GM21515 (cell line): Measurements from ENCODE around the gene IQCK.

Experiments
- ATAC-seq: cut with Tn5 transposase; IDR thresholded peaks from one replicate; pipeline ENCODE4 v1.9.1; 2021; ENCODE audit not compliant: unreplicated experiment

The IQCK gene

GRCh38 chr16:19830902-19831560 lies 113.0 kb downstream of the IQCK start:
- ATAC-seq = no peak

DNA sequence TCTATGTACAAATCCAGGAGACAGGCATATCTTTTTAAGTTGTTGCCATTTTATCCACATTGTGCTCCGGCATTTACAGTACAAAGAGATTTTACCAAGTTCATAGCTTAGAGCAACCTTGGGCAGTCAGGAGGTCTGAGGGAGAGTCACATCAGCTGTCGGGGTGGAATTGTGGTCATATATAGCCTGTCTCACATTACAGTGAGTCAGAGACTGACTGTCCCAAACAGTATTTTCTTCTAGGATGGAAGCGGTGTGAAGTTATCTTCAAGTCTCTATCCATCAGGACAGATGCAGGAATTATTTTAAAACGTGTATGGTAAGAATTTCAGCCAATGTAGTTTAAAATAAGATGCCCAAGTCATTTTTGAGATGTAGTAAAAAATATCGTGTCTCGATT lies 113.6 kb downstream of the IQCK start:
- ATAC-seq = no peak

DNA sequence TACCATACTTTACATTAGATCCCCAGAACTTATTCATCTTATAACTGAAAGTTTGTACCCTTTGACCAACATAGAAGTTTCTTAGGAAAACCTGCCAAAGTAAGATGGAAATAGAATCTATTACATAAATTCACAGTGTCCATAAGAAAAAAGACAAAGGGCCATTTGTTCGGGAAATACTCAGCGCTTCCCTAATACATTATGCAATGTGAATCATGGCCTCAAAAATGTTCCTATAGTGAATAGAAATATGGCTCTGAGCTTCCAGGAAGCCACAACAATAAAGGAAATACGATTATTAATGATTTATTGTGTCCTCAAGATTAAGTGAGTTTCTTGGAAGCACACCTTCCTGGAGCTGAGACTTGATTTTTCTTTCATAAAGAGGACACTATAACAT lies 115.1 kb downstream of the IQCK start:
- no peak for ATAC-seq

DNA sequence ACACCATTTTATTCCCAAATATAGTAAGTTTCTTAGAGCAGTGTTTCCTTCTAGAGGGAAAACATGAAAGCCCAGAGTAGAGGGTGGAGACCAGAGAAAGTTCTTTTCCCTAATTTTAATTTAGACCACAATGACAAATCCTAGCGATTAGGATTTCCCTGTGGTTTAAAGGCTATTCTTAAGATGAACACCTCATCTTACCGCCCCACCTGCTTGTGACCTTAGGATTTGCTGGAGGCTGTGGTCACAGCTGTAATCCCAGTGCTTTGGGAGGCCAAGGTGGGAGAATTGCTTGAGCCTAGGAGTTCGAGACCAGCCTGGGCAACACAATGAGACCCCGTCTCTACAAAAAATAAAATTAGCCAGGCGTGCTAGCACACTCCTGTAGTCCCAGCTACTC lies 115.5 kb downstream of the IQCK start:
- ATAC-seq = no peak

- ATAC-seq = no peak
Measured at GRCh38 chr16:19835196-19835595, 117.1 kb downstream of the IQCK start.

- ATAC-seq = no peak
Measured at GRCh38 chr16:19835968-19836421, 117.9 kb downstream of the IQCK start.

- ATAC-seq = no peak
Measured at GRCh38 chr16:19837331-19837980, 119.4 kb downstream of the IQCK start.

- ATAC-seq = no peak
Measured at GRCh38 chr16:19837984-19838707, 120.1 kb downstream of the IQCK start.

DNA sequence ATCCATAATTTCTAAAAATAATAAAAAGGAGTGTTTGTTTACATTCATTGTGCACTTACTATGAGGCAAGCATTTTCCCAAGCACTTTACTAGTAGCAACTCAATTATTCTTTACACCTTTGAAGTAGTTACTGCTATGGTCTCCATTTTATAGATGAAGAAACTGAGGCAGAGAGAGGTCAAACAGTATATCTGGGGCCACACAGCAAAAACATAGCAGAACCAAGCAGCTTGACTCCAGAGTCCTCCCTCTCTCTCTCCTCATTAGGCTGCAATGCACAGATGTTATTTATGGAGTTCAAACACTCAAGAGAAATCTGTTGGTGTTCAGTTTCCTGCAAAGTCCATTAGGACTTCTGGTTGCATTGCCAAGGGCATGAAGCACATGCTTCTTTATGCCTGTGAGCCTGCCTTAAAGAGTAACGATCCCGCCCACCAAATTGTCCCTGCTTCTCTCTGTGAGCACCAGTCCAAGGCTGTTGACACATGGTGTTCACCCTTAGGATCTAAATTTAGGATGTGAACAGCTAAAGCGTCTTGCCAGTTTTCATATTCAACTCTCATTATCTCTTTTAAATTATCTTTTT lies 122.5 kb downstream of the IQCK start:
- no peak for ATAC-seq

GRCh38 chr16:19841184-19841583 lies 123.1 kb downstream of the IQCK start:
- ATAC-seq = no peak

DNA sequence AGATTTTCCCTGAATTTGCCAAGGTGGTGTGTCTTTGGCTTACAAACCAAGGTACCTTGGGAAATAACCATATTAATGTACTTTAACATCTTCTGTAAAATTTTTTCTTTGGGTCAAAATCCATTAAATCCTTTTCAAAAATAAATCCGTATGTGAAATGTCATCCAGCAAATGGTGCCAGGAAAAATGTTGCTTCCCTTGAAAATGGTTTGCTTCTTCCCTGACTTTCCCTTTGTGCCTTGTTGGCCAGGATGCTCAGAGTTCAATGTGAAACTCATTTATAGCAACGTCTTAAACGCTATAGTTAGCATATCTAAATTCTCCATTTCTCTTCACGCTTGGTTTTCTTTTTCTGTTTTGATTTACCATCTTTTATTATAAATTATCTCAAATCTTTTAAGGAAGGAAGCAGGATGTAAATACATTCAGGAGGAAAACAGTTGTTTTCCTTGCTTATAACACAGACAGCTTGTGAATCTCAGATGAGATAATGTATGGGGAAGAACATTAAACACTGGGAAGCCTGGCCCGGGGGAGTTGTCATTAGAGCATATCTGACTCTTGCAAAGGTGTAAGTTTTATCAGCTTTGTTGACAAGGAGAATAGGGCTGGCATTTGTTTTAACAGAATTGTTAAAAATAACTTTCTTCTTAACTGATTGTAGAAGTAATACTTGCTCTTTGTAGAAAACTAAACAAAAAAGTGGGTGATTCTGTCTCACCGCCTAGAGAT lies 124.5 kb downstream of the IQCK start:
- ATAC-seq = no peak

GRCh38 chr16:19843371-19843770 lies 125.3 kb downstream of the IQCK start:
- ATAC-seq = no peak

DNA sequence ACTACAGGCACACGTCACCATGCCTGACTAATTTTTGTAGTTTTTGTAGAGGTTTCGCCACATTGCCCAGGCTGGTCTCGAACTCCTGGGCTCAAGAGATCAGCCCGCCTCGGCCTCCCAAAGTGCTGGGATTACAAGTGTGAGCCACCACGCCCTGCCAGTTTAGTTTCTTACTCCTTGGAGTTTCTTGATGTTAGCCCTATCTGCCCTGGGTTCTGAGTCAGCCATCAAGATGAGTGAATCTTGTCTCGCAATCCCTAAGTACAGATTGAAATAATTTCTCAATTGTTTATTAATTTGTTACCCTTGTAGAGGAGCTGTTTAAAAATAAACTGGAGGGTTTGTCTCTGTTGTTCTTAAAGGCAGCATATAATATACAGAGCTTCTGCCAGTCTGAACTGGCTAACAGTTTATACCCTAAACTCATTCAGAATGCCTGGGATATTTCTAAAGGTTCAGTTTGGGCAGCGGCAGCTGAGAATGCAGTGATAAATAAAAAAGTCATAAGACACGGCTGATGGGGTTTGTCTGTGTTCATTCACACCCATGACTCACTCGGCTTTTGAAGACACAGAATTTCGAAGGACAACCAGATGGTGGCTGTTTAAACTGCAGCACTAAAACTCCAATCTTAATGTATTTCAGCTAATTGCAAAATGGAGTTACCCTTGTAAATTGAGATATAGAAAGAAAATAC lies 127.0 kb downstream of the IQCK start:
- no peak for ATAC-seq

DNA sequence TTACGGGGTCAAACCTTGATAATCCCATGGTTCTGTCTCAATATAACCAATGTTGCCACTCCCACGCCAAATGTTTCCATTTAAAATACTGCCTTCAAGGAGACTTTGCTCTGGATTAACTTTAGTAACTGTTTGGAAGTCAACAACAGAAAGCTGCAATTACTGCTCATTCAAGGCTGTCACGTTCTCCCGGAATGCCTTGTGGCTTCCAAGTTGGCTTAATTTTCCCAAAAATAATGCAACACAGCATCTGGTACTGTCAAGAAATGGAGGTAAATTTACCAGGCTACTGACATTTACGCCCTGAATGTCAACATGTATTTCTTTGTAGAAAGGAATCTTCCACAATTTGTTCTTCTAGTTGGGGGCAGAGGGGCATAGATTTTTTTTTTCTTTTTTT lies 128.4 kb downstream of the IQCK start:
- ATAC-seq = no peak

GRCh38 chr16:19848756-19849155 lies 130.7 kb downstream of the IQCK start:
- ATAC-seq = no peak

GRCh38 chr16:19850131-19850817 lies 132.2 kb downstream of the IQCK start:
- no peak for ATAC-seq

- no peak for ATAC-seq
Measured at GRCh38 chr16:19851476-19851875, 133.4 kb downstream of the IQCK start.

DNA sequence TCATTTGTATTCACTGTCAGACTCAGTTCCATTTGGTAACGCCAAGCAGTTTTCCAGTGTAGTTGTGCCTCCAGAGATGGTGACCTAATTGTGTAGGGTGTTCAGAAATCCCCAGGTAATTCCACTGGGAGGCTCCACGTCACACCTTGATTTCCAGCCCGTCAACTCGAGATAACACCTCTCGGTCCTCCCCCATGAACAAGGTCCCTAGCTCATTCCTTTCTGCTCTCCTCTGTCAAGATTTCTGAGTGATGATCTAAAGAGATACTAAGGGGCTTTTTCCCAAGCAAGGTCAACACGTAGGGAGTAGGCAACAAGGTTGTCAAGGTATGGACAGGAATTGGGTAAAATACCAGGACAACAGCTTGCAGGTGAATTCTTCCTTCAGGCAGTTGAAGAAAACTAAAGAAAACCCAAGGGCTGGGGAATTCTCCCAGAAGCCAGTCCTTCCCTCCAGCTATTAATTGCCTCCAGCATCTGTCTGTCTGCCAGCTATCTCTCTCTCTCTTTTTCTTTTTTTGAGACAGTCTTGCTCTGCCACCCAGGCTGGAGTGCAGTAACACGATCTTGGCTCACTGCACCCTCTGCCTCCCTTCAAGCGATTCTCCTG lies 135.2 kb downstream of the IQCK start:
- no peak for ATAC-seq

DNA sequence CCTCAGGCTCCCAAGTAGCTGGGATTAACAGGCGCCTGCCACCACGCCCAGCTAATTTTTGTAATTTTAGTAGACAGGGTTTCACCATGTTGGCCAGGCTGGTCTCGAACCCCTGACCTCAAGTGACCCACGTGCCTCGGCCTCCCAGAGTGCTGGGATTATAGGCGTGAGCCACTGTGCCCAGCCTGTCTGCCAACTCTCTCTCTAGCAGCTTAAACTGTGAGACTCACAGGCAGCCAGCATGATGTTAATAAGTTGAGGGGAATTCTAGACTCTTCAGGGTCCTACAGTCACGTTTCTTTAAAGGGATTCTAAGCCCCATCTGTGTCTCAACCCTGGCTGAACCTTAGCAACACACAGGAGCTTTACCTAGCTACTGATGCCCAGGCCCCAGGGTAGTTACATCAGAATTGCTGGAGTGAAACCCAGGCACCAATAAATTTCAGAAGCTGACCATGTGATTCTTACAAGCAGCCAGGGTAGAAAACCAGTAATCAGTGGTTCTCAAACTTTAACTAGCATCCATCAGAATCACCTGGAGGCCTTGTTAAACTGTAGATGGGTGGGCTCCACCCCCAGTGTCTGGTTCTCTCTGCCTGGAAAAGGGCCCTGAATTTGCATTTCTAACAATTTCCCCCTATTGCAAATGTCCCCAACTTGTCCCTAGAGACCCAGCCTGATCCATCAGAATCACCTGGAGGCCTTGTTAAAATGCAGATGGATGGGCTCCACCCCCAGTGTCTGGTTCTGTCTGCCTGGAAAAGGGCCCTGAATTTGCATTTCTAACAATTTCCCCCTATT lies 135.9 kb downstream of the IQCK start:
- no peak for ATAC-seq
